Ureter (tissue), 1 donor: ENCODE data around the gene HIP1. TPM values are rescaled to one million over a fixed set of nuclear protein-coding genes. Genes with fewer than 3 reads are reported as not detected.
"Not testable (repeated sequence)": the region's sequence is repeated elsewhere in the genome, so short reads cannot be mapped to it uniquely, and the experiment has no call there.

Experiments
- DNase-seq: peaks from one replicate; pipeline ENCODE4 v3.0.0-alpha.2; 2020; ENCODE audit warnings: low spot score
- total RNA-seq: library from RNA; stranded (reverse); gene quantifications from one replicate; pipeline ENCODE4 v1.2.4, GENCODE V29; 2023
- donor health status: DM: yes; HTN: yes; CAD: no.

The HIP1 gene
- total RNA-seq, 1 donor from 2014 or later, result 31.6 TPM

- DNase-seq, result no peak
Measured at GRCh38 chr7:75716992-75717626, 21.6 kb downstream of the HIP1 start.

- no peak for DNase-seq
Measured at GRCh38 chr7:75715864-75716263, 22.9 kb downstream of the HIP1 start.

- DNase-seq, result no peak
Measured at GRCh38 chr7:75712517-75713361, 26.0 kb downstream of the HIP1 start.

- no peak for DNase-seq
Measured at GRCh38 chr7:75711656-75712514, 26.9 kb downstream of the HIP1 start.

- no peak for DNase-seq
Measured at GRCh38 chr7:75711076-75711475, 27.7 kb downstream of the HIP1 start.

- no peak for DNase-seq
Measured at GRCh38 chr7:75704928-75705327, 33.8 kb downstream of the HIP1 start.

GRCh38 chr7:75702515-75702914 is 36.2 kb downstream of the HIP1 start:
- no peak for DNase-seq

GRCh38 chr7:75699993-75700392 is 38.7 kb downstream of the HIP1 start:
- no peak for DNase-seq

GRCh38 chr7:75698358-75698757 is 40.4 kb downstream of the HIP1 start:
- DNase-seq, result no peak

- DNase-seq, result no peak
Measured at GRCh38 chr7:75696263-75697037, 42.3 kb downstream of the HIP1 start.

- no peak for DNase-seq
Measured at GRCh38 chr7:75694638-75695399, 43.9 kb downstream of the HIP1 start.

GRCh38 chr7:75693668-75694067 is 45.1 kb downstream of the HIP1 start:
- DNase-seq, result not testable (repeated sequence)

GRCh38 chr7:75691793-75692543 is 46.8 kb downstream of the HIP1 start:
- DNase-seq, result no peak

GRCh38 chr7:75690121-75690523 is 48.6 kb downstream of the HIP1 start:
- no peak for DNase-seq

GRCh38 chr7:75689246-75690099 is 49.3 kb downstream of the HIP1 start:
- DNase-seq, result no peak

GRCh38 chr7:75688200-75689136 is 50.3 kb downstream of the HIP1 start:
- no peak for DNase-seq

- no peak for DNase-seq
Measured at GRCh38 chr7:75687246-75688088, 51.3 kb downstream of the HIP1 start.
